Ectodermal cell (in vitro differentiated cells): ENCODE results near the gene SNX15.

ENCODE experiments used
- H3K27ac ChIP-seq: 2 replicates; pipeline ENCODE4 v1.7.0; 2013; ENCODE audit warnings: mild to moderate bottlenecking, low read depth, low read length; ENCODE audit not compliant: insufficient read depth, poor library complexity, severe bottlenecking
- H3K27me3 ChIP-seq: 2 replicates; pipeline ENCODE4 v1.7.0; 2013; ENCODE audit warnings: mild to moderate bottlenecking, low read length; ENCODE audit not compliant: insufficient read depth, control insufficient read depth, poor library complexity, severe bottlenecking
- H3K36me3 ChIP-seq: one replicate; pipeline ENCODE4 v1.7.0; 2013; ENCODE audit warnings: low read length; ENCODE audit not compliant: control insufficient read depth, insufficient read depth
- H3K4me1 ChIP-seq: one replicate; pipeline ENCODE4 v1.7.0; 2013; ENCODE audit warnings: low read length; ENCODE audit not compliant: control insufficient read depth, insufficient read depth
- H3K4me3 ChIP-seq: 2 replicates; pipeline ENCODE4 v1.7.0; 2013; ENCODE audit warnings: low read depth, low read length, control low read depth; ENCODE audit not compliant: insufficient read depth
- H3K9me3 ChIP-seq: 2 replicates; pipeline ENCODE4 v1.7.0; 2013; ENCODE audit warnings: mild to moderate bottlenecking, low read length, moderate library complexity; ENCODE audit not compliant: control insufficient read depth
- WGBS, 2 experiments: methylation state at CpG; one replicate each; pipeline ENCODE4 v1.1.7; 2013; ENCODE audit warnings: missing lambda C conversion rate in 2 of 2; 5-methylcytosine and 5-hydroxymethylcytosine counted together

SNX15 gene

DNA sequence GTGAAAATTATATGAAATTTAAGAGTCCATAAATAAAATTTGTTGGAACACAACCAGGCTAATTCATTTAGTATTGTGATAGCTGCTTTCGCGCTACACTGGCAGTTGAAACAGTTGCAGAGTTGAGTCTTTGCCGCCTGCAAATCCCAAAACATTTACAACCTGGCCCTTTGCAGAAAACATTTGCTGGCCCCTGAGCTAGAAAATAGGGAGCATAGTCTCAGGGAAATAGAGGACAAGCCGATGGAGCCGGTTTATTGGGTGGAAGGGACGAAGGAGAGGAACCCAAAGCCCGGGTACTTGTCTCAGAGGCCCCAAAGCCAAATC is 13.2 kb downstream of the SNX15 start:
- no peaks in the 10 kb centered on the region for H3K4me1 ChIP-seq
- peak overlapping the region; percentile 85 for H3K4me3 ChIP-seq
- H3K27ac ChIP-seq, result peak overlapping the region; percentile 88
- no peaks in the 10 kb centered on the region for H3K27me3 ChIP-seq
- whole genome bisulfite sequencing, 2 experiments, result 28 to 29% methylated on average over 7 of the region's 7 CpGs
- no peaks in the 10 kb centered on the region for H3K9me3 ChIP-seq
- peaks cover 6% of the 10 kb centered on the region for H3K36me3 ChIP-seq

DNA sequence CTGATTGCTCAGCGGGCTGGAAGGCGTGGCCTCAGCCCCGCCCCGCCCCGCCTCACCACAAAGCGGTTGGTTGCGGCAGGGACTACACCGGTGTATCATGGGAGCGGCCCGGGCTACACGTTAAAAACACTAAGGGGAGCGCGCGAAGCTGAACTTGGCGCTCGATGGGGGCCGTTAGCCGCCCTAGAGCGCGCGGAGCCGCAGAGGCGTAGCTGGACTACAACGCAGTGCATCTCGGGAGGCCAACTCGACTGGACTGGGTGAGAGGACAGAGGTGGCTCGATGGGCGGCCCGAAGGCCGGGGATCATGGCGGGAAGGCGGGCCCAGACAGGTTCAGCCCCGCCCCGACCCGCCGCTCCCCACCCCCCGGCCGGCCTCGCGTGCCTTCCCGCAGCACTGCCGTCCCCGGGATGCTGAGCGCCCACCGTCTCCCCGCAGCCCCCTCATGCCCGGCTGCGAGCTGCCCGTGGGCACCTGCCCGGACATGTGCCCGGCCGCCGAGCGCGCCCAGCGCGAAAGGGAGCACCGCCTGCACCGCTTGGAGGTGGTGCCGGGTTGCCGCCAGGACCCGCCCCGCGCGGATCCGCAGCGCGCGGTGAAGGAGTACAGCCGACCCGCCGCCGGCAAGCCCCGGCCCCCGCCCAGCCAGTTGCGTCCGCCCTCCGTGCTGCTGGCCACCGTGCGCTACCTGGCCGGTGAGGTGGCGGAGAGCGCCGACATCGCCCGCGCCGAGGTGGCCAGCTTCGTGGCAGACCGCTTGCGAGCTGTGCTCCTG is 13.8 kb downstream of the SNX15 start, which contains the start of gene SAC3D1:
Gene SAC3D1 (plus strand): TSS at position 364 of the 776 bp plus-strand sequence. CDS start 83 bp downstream, at position 447.
- H3K9me3 ChIP-seq, result no peaks in the 10 kb centered on the region
- H3K36me3 ChIP-seq, result peaks cover 7% of the 10 kb centered on the region
- WGBS, 2 experiments, result 0% methylated on average over 91 of the region's 91 CpGs
- peak within 1 kb of the TSS; percentile 88 for H3K27ac ChIP-seq
- H3K4me1 ChIP-seq, result no peaks in the 10 kb centered on the region
- H3K4me3 ChIP-seq, result peak within 1 kb of the TSS; percentile 85
- H3K27me3 ChIP-seq, result no peaks in the 10 kb centered on the region

DNA sequence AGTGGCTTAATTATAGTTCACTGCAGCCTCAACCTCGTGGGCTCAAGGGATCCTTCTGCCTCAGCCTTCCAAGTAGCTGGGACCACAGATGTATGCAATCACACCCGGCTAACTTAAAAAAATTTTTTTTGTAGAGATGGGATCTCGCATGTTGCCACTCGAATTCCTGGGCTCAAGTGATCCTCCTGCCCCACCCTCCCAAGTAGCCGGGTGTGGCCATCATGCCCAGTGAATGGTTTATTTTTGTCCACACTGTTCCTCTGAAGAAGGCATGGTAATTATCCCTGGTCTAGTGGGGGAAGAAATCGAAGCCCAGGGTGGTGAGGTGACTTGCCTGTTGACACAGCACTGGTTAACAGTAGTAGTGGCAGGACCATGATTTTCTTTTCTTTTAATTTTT is 15.7 kb downstream of the SNX15 start:
- no peaks in the 10 kb centered on the region for H3K9me3 ChIP-seq
- 92 to 96% methylated on average over 6 of the region's 6 CpGs for WGBS, 2 experiments
- no peaks in the 10 kb centered on the region for H3K4me1 ChIP-seq
- peaks cover 4% of the 10 kb centered on the region for H3K36me3 ChIP-seq
- no peak overlapping the region for H3K4me3 ChIP-seq
- H3K27ac ChIP-seq, result no peak overlapping the region
- H3K27me3 ChIP-seq, result no peaks in the 10 kb centered on the region

DNA sequence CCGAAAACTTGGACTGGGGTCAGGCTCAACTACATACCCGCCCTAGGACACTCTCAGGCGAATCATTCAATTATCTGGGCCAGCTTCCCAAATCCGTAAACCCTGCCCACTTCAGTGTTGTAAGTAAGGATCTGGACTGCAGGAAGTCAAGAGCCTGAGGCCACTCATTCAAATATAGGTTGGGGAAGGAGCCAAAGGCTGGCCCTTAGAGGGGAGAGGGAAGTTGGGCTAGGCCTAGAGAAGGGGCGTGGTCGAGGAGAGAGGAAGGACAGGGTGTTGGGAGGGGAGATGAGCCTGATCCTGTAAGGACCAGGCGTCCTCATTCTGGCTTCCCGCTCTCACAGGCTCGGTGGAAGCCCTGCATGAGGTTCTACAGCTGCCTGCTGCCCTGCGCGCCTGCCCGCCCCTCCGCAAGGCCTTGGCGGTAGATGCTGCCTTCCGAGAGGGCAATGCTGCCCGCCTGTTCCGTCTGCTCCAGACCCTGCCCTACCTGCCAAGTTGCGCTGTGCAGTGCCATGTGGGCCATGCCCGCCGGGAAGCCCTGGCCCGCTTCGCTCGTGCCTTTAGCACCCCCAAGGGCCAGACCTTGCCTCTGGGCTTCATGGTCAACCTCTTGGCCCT is 16.8 kb downstream of the SNX15 start:
- Histone ChIP-seq H3K36me3 (peaks cover 4% of the 10 kb centered on the region), H3K27ac (no peak overlapping the region), H3K27me3 (no peaks in the 10 kb centered on the region), H3K4me3 (no peak overlapping the region), H3K9me3 (no peaks in the 10 kb centered on the region), H3K4me1 (no peaks in the 10 kb centered on the region)
- WGBS, 2 experiments, result 95 to 97% methylated on average over 23 of the region's 23 CpGs

DNA sequence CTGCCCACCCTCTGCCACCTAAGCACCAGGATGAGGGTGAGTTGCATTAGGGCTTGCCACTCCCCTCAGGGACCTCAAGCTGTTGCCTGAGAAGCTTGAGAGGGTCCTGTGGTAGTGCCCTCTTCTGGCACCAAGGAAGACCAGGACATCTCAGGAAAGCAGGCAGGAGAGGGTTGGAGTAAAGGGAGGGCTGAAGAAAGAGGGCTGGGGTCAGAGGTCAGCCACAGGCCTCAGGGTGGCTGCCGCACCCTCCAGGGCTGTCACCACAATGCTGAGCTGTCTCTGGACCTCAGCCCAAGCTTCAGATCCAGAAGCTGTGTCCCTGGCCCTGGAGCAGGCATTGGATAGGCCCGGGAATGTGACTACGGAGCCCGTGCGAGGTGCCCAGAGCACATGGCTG is 17.8 kb downstream of the SNX15 start:
- Histone ChIP-seq H3K4me3 (no peak overlapping the region), H3K36me3 (peaks cover 4% of the 10 kb centered on the region)
- WGBS, 2 experiments, result 93 to 94% methylated on average over 5 of the region's 5 CpGs

DNA sequence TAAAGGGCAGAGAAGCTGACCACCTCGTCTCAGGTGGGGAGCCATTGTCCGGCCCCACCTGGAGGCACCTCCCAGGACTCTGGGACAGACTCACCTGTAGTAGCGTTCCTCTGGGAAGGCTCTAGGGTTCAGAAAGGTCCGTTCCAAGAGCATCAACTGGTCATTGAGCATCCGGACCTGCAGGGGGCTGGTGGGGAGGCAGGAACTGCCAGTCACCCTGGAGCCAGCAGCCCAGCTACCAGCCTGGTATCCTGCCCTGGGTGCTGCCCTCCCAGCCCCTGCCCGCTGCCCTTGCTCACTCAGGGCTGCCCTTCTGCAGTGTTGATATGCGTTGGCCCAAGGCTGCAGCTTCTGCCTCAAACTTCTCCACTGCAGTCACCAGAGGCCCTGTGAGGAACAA is 18.5 kb downstream of the SNX15 start:
- Histone ChIP-seq H3K27me3 (no peaks in the 10 kb centered on the region), H3K4me1 (no peaks in the 10 kb centered on the region), H3K9me3 (no peaks in the 10 kb centered on the region), H3K36me3 (peaks cover 4% of the 10 kb centered on the region), H3K4me3 (no peak overlapping the region), H3K27ac (no peak overlapping the region)
- 93% methylated on average over 7 of the region's 7 CpGs for whole genome bisulfite sequencing, 2 experiments

More for the DNA sequence above, 17.8 kb downstream of the SNX15 start:
- Histone ChIP-seq H3K27ac (no peak overlapping the region), H3K27me3 (no peaks in the 10 kb centered on the region), H3K9me3 (no peaks in the 10 kb centered on the region), H3K4me1 (no peaks in the 10 kb centered on the region)

DNA sequence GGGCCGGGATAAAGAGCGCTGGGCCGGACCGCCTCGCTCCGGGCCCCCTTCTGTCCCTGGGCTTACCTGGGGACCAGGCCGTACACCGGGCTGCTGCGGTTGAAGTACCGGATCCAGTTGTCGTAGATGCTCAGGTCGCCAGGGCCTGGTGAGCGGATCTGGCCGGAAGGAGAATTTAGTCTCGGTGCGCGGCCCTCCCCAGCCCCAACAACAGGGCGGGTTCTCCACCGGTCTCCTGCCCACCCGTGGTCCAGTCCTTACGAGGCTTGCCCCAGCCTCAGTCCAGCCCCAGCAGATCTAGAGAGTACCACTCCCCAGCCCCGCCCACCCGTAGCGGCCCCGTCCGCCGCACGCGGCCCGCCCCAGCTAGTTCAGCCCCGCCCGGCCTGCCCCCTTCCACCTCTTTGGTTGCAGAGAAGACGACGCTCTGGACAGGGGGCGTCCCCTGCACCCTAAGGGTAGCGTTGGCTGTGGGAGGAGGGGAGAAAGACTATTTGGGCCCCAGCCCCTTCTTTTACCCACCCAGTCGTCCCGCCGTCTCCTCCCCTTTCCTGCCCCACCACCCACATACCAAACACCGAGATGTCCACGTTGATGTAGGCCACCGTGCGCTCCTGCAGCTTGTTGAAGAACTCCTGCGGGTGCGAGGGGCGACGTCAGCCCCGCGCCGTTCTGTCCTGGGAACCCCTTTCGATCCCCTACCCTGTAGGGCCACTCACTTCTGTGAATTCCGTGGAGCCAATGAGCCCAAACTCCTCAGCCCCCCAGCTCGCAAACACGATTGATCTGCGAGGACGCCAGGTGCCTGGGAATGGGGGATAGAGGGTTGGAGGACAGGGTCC is 20.6 kb downstream of the SNX15 start:
- no peak overlapping the region for H3K27ac ChIP-seq
- no peaks in the 10 kb centered on the region for H3K9me3 ChIP-seq
- H3K4me1 ChIP-seq, result no peaks in the 10 kb centered on the region
- H3K27me3 ChIP-seq, result no peaks in the 10 kb centered on the region
- WGBS, 2 experiments, result 87 to 91% methylated on average over 56 of the region's 56 CpGs
- no peak overlapping the region for H3K4me3 ChIP-seq
- H3K36me3 ChIP-seq, result peaks cover 4% of the 10 kb centered on the region

DNA sequence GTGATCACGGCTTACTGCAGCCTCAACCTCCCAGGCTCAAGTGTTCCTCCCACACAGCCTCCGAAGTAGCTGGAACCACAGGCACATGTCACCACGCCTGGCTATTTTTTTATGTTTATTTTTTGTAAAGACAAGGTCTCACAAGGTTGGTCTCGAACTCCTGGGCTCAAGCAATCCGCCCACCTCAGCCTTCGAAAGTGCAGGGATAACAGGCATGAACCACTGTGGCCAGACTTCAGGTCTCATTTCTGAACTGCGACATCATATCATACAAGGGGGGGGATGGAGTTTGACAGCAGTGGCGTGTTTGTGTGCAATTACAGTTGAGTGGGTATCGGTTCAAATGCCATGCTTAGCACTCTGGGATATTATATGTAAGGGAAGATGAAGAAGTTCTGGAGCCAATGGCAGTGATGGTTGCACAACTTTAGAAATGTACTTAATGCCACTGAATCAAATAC is 24.2 kb downstream of the SNX15 start:
- H3K9me3 ChIP-seq, result no peaks in the 10 kb centered on the region
- no peaks in the 10 kb centered on the region for H3K4me1 ChIP-seq
- 88 to 92% methylated on average over 9 of the region's 9 CpGs for WGBS, 2 experiments
- H3K36me3 ChIP-seq, result no peaks in the 10 kb centered on the region
- no peak overlapping the region for H3K4me3 ChIP-seq
- H3K27ac ChIP-seq, result no peak overlapping the region
- H3K27me3 ChIP-seq, result no peaks in the 10 kb centered on the region

DNA sequence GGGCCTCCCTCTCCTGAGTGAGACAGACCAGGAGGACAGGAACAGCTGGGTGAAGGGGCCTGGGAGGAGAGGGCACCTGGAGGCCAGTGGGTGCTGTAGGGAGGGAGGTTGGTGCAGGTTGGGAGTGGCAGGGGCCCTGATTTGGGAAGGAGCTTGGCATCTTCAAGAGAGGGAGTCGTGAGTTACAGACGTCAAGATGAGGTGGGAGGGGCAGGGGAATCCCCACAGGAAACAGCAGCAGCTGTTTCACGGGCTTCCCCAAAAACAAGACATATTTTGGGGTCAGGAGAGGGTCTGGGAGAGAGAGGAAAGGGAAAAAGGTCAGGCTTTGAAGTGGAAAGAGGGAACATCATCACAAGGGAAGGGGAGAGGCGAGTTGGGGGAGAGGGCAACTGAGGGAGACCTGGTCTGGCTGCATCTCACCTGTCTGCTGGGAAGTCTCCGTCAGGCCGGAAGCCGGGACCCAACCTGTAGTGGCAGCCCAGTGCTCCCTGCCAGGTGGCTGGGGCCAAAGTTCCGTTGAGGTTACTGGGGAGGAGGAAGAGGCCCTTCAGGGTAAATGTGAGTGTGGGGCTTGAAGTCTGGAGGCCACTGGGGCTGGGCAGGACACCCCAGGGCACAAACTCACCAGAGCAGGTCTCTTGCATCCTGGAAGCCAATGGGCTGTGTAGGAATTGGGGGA is 26.7 kb downstream of the SNX15 start:
- Histone ChIP-seq H3K27ac (no peak overlapping the region), H3K36me3 (no peaks in the 10 kb centered on the region), H3K27me3 (no peaks in the 10 kb centered on the region), H3K4me3 (no peak overlapping the region), H3K9me3 (no peaks in the 10 kb centered on the region), H3K4me1 (no peaks in the 10 kb centered on the region)
- WGBS, 2 experiments, result 78 to 81% methylated on average over 8 of the region's 8 CpGs
